LNCaP clone FGC (cell line): ENCODE data around the gene SYCP2.

ENCODE experiments used
- DNase-seq: peaks from one replicate; pipeline ENCODE4 v3.0.0-alpha.2; 2011; ENCODE audit warnings: low read depth
- H3K4me3 ChIP-seq: 2 replicates; pipeline ENCODE4 v1.5.1; 2011; ENCODE audit warnings: mild to moderate bottlenecking, low read depth, low read length, control low read depth
- CTCF ChIP-seq: IDR thresholded peaks from 2 replicates; pipeline ENCODE4 v1.5.1; 2012; ENCODE audit warnings: mild to moderate bottlenecking; ENCODE audit not compliant: control insufficient read depth, insufficient read depth; ENCODE audit errors: extremely low read depth

Gene SYCP2

GRCh38 chr20:59832406-59833363 lies 100.8 kb downstream of the SYCP2 start:
- no peak for TF ChIP-seq CTCF
- no peak overlapping the region for H3K4me3 ChIP-seq
- DNase-seq = no peak

- DNase-seq = no peak
- TF ChIP-seq CTCF = no peak
- no peak overlapping the region for H3K4me3 ChIP-seq
Observed at GRCh38 chr20:59831916-59832270, 101.5 kb downstream of the SYCP2 start.

DNA sequence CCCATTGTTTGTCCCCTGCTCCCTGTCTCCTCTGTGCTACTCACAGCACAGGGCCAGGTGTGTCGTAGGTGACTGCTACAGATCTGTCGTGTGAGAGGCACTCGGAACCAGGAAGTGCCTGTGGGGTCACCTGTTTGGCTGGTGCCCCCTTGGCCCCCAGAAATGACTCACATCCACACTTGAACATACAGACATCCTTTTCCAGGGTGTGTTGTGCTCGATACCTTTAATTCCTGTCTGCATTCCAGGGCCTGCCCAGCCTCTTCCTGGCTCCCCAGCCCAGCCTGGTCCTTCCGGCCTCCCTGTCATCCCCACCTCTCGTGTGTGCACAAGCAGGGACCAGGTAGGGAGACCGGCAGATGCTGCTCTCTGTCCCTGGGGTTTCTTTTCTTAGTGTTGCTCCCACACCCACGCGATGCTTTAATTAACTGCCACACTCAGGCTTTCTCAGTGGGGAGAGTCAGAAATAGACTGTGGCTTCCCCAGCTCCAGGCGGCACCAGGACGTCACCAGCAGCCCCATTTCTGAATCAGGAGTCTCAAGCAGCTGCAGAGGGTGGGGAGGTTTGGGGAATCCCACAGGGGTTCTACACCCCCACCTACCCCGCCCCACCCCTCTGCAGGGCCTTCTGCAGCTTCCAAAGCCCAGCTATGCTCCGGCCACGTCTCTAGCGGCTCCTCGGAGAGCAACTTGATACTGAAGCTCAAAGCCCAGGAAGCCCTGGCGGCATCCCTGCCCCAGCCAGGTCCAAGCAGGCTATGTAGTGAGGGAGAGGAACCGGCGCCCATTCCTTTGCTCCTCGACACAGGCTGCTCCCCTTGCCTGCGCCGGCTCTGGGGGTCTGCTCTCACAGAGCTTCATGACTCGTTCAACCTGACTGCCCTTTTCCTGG lies 102.2 kb downstream of the SYCP2 start:
- TF ChIP-seq CTCF = no peak
- no peak overlapping the region for H3K4me3 ChIP-seq
- DNase-seq = no peak

DNA sequence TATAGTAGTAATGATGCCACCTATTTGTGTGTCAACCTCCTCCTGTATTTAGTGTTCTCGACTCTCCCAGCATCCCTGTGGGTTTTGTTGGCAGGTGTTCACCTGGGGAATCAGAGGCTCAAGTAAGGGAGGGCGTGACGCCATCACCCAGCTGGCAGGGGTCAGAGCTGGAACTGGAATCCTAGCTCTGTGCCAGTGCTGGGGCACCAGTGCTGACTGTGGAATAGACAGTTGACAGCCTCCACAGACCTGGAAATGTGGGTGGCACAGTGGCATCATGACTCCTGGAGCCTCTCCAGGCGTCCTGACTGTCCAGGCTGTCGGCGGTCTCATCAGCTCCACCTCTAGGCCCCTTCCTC lies 102.8 kb downstream of the SYCP2 start:
- no peak overlapping the region for H3K4me3 ChIP-seq
- no peak for TF ChIP-seq CTCF
- no peak for DNase-seq

DNA sequence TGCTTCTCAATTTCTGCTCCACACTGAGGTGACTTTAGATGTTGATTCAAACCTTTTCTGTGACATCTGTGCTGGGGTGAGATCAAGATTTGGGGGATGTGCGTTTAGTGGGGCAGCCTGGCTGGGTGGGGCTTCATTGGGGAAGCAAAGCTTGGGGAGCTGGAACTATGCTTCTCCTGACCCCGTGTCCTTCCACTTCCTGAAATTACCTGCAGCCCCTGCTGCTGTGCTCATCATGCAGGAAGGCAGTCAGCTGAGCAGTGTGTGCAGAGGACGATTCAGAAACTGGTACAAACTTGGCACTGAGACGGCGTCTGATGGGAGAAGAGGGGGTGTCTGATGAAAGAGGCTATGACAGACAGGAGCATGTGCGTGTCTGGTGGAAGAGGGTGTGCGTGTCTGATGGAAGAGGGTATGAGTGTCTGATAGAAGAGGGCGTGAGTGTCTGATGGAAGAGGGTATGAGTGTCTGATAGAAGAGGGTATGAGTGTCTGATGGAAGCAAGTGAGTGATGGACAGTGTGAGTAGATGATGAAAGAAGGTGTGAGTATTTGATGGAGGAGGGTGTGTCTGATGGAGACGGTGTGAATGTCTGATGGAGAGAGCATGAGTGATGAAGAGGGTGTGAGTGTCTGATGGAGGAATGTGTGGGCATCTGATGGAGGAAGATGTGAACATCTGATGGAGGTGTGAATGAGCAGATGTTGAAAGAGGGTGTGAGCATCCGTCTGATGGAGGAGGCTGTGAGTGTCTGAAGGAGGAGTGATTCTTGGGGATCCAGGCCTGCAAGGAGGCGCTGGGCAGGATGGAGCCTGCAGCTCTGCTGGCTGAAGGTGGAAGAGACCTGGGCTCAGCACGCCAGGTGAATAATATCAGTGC lies 103.4 kb downstream of the SYCP2 start:
- no peak for DNase-seq
- H3K4me3 ChIP-seq = no peak overlapping the region
- TF ChIP-seq CTCF = no peak

GRCh38 chr20:59829054-59829785 lies 104.2 kb downstream of the SYCP2 start:
- DNase-seq = no peak
- H3K4me3 ChIP-seq = no peak overlapping the region
- TF ChIP-seq CTCF = no peak
